ENCODE data around the gene ANXA2. TPM values are rescaled to one million over a fixed set of nuclear protein-coding genes. Genes with fewer than 3 reads are reported as not detected.

ANXA2 gene
- total and polyA plus RNA-seq, 12 donors = 314 to 1,002 (median 478) TPM

GRCh38 chr15:60345598-60345997, 52.2 kb downstream of the ANXA2 start:
- H3K27me3 ChIP-seq = no peaks in the 10 kb centered on the region
- WGBS, 4 donors = 90 to 97% (median 95%) methylated on average over 3 of the region's 3 CpGs
- no peaks in the 10 kb centered on the region for H3K4me1 ChIP-seq (replicated peaks in 1 of 2)
- no peak overlapping the region for H3K27ac ChIP-seq
- intact Hi-C loops (cut with DNase I) = no loop called here
- no peak overlapping the region for H3K4me3 ChIP-seq
- no peak for DNase-seq
- no peaks in the 10 kb centered on the region for H3K9me3 ChIP-seq (replicated peaks in 1 of 3)
- peaks cover 0 to 48% of the 10 kb centered on the region in 2 donors for H3K36me3 ChIP-seq (replicated peaks in 1 of 2)
- no peak for TF ChIP-seq CTCF (IDR thresholded peaks at IDR 0.05)
- no peak for TF ChIP-seq POLR2A (IDR thresholded peaks at IDR 0.05)

GRCh38 chr15:60344987-60345386, 52.8 kb downstream of the ANXA2 start:
- WGBS, 4 donors = 97 to 100% (median 100%) methylated on average over 2 of the region's 2 CpGs
- TF ChIP-seq POLR2A (IDR thresholded peaks at IDR 0.05) (no peak), CTCF (IDR thresholded peaks at IDR 0.05) (no peak)
- Histone ChIP-seq H3K9me3 (replicated peaks in 1 of 3) (no peaks in the 10 kb centered on the region), H3K27ac (no peak overlapping the region), H3K4me3 (no peak overlapping the region), H3K4me1 (replicated peaks in 1 of 2) (no peaks in the 10 kb centered on the region), H3K36me3 (replicated peaks in 1 of 2) (peaks cover 0 to 42% of the 10 kb centered on the region in 2 donors), H3K27me3 (no peaks in the 10 kb centered on the region)
- no peak for DNase-seq
- intact Hi-C loops (cut with DNase I) = no loop called here

GRCh38 chr15:60344461-60344860, 53.3 kb downstream of the ANXA2 start:
- no peak overlapping the region for H3K27ac ChIP-seq
- no peak overlapping the region for H3K4me3 ChIP-seq
- no peak for DNase-seq
- peaks cover 0 to 42% of the 10 kb centered on the region in 2 donors for H3K36me3 ChIP-seq (replicated peaks in 1 of 2)
- intact Hi-C loops (cut with DNase I) = no loop called here
- H3K27me3 ChIP-seq = no peaks in the 10 kb centered on the region
- TF ChIP-seq POLR2A (IDR thresholded peaks at IDR 0.05) (no peak), CTCF (IDR thresholded peaks at IDR 0.05) (no peak)
- no peaks in the 10 kb centered on the region for H3K4me1 ChIP-seq (replicated peaks in 1 of 2)
- H3K9me3 ChIP-seq (replicated peaks in 1 of 3) = no peaks in the 10 kb centered on the region
- WGBS, 4 donors = 85 to 91% (median 89%) methylated on average over 8 of the region's 8 CpGs

GRCh38 chr15:60343221-60343970, 54.4 kb downstream of the ANXA2 start:
- Histone ChIP-seq H3K4me3 (no peak overlapping the region), H3K36me3 (replicated peaks in 1 of 2) (peaks cover 0 to 32% of the 10 kb centered on the region in 2 donors), H3K4me1 (replicated peaks in 1 of 2) (no peaks in the 10 kb centered on the region), H3K9me3 (replicated peaks in 1 of 3) (no peaks in the 10 kb centered on the region), H3K27me3 (no peaks in the 10 kb centered on the region), H3K27ac (no peak overlapping the region)
- 75 to 90% (median 81%) methylated on average over 5 of the region's 5 CpGs for WGBS, 4 donors
- intact Hi-C loops (cut with DNase I) = no loop called here
- TF ChIP-seq POLR2A (IDR thresholded peaks at IDR 0.05) = no peak
- TF ChIP-seq CTCF (IDR thresholded peaks at IDR 0.05) = no peak
- DNase-seq = no peak
